Measurements from ENCODE around the gene HEATR5A.

DNA sequence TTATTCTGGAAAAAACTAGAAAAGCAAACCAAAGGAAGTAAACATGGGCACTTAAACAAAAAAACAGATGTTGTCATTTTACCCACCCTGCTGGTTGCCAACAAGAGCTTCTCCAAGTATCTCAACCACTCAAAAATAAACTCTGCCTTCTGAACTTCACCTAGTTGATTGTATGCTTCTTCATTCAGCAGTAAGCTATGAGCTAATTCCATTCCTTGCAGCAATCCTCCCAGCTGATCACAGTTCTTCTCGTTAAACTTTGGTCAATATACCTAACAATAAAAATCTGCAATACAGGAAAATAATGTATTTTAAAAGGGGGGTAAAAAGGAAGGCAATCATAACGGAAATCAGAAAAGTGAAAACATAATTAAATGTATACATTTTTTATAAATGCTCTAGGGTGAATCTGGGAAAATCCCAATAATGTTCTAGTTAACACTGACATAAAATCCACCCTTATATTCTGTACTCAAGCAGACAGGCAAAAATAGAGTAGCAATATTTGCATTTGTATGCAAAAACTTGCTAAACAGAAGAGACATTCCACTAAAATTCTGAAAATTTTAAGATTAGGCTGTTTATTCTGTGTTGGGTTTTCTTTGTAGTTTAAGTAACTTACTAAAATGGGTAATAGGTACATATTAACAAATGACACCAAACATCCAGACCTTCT is 17.4 kb downstream of the HEATR5A start:
- TF ChIP-seq POLR2A (IDR thresholded peaks at IDR 0.05): no peak
- TF ChIP-seq, protein P1, sequence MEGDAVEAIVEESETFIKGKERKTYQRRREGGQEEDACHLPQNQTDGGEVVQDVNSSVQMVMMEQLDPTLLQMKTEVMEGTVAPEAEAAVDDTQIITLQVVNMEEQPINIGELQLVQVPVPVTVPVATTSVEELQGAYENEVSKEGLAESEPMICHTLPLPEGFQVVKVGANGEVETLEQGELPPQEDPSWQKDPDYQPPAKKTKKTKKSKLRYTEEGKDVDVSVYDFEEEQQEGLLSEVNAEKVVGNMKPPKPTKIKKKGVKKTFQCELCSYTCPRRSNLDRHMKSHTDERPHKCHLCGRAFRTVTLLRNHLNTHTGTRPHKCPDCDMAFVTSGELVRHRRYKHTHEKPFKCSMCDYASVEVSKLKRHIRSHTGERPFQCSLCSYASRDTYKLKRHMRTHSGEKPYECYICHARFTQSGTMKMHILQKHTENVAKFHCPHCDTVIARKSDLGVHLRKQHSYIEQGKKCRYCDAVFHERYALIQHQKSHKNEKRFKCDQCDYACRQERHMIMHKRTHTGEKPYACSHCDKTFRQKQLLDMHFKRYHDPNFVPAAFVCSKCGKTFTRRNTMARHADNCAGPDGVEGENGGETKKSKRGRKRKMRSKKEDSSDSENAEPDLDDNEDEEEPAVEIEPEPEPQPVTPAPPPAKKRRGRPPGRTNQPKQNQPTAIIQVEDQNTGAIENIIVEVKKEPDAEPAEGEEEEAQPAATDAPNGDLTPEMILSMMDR (IDR thresholded peaks at IDR 0.05): no peak

Data from Peyer's patch (tissue), 4 donors.